Thyroid gland (tissue), 4 donors: Measurements from ENCODE around the gene MGMT.

ENCODE experiments used
- CTCF ChIP-seq, 6 experiments: fragments of 200-600 bp in 3 of 6; fragments of 450-650 bp in 3 of 6; sonication (generic) in 3 of 6; IDR thresholded peaks; one replicate each; pipeline ENCODE4 v1.5.1; 2016 to 2019; ENCODE audit warnings: antibody characterized with exemption in 6 of 6, mild to moderate bottlenecking in 2 of 6, inconsistent platforms in 1 of 6, moderate library complexity in 1 of 6
- POLR2A ChIP-seq, 2 donors: fragments of 450-650 bp; IDR thresholded peaks; one replicate each; pipeline ENCODE4 v1.6.1; 2017; ENCODE audit warnings: antibody characterized with exemption in 2 of 2, mild to moderate bottlenecking in 2 of 2, moderate library complexity in 1 of 2

GRCh38 chr10:129593953-129594352 lies 126.9 kb downstream of the MGMT start:
- no peak for TF ChIP-seq CTCF (IDR thresholded peaks at IDR 0.05)
- TF ChIP-seq POLR2A (IDR thresholded peaks at IDR 0.05) = no peak
